Fibroblast of lung (primary cell): Measurements from ENCODE around the gene SMAD4.

Experiments
- EZH2 ChIP-seq: IDR thresholded peaks from 2 replicates; pipeline ENCODE4 v1.5.1; 2012; ENCODE audit warnings: low read length, control low read depth, mild to moderate bottlenecking; ENCODE audit errors: missing control alignments
- TF ChIP-seq, protein P1 (sequence below), 2 donors: IDR thresholded peaks in 1 of 2; conservative IDR thresholded peaks in 1 of 2; 1 replicate in 1 of 2; 2 replicates in 1 of 2; pipeline ENCODE4 v1.5.1; 2011 to 2012; ENCODE audit warnings: low read length in 2 of 2, control low read depth in 1 of 2, inconsistent platforms in 1 of 2, low read depth in 1 of 2, mild to moderate bottlenecking in 1 of 2

DNA sequence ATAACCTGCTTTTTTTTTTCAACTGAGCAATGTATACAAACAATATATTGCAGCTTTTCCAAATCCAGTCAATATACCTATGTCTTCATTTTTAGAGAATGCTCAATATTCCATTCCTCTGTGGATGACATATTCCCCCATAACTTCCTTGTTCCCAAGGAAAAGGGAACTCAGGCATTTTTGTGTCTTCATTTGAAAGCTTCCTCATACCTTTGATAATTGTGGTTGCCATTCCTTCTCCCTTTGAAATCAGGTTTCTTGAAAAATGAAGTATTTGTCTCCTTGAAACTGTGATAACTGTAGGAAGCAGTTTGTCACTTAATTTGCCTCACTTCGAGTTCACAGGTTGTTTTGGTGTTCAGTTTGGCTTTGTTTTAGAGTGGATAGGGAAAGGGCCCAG is 48.6 kb upstream of the SMAD4 start:
- TF ChIP-seq, protein P1, sequence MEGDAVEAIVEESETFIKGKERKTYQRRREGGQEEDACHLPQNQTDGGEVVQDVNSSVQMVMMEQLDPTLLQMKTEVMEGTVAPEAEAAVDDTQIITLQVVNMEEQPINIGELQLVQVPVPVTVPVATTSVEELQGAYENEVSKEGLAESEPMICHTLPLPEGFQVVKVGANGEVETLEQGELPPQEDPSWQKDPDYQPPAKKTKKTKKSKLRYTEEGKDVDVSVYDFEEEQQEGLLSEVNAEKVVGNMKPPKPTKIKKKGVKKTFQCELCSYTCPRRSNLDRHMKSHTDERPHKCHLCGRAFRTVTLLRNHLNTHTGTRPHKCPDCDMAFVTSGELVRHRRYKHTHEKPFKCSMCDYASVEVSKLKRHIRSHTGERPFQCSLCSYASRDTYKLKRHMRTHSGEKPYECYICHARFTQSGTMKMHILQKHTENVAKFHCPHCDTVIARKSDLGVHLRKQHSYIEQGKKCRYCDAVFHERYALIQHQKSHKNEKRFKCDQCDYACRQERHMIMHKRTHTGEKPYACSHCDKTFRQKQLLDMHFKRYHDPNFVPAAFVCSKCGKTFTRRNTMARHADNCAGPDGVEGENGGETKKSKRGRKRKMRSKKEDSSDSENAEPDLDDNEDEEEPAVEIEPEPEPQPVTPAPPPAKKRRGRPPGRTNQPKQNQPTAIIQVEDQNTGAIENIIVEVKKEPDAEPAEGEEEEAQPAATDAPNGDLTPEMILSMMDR (conservative IDR thresholded peaks at IDR 0.05 in 1 of 2, IDR thresholded peaks at IDR 0.05 in 1 of 2; ENCODE audit: low read depth in 1 of 2, low read length in 2 of 2), result no peak
- no peak for TF ChIP-seq EZH2
